H1 (cell line): Measurements from ENCODE around the gene C5AR2. TPM values are rescaled to one million over a fixed set of nuclear protein-coding genes. Genes with fewer than 3 reads are reported as not detected.

ENCODE experiments used
- CTCF ChIA-PET: fragments of 300-600 bp; sonication (Branson Sonifier 250); formaldehyde crosslinking; loops from one replicate; lab custom pipeline; 2021; ENCODE audit not compliant: partially characterized antibody; lab: Charles Lee
- POLR2A ChIA-PET: fragments of 300-600 bp; sonication (Branson Sonifier 250); formaldehyde crosslinking; loops from one replicate; lab custom pipeline; 2021; ENCODE audit warnings: inconsistent platforms; ENCODE audit not compliant: partially characterized antibody; lab: Charles Lee
- DNase-seq, 2 experiments: peaks; one replicate each; pipeline versions ENCODE4 v3.0.0 to v3.0.0-alpha.2; 2010 to 2022; ENCODE audit warnings: low spot score in 2 of 2, low read depth in 1 of 2, mixed read lengths in 1 of 2
- FAIRE-seq: peaks from 2 replicates; lab custom pipeline; 2011; peaks lifted over from hg19 to GRCh38; lab: Jason Lieb, UNC
- H2AFZ ChIP-seq: 2 replicates; pipeline ENCODE4 v1.8.1; 2012; ENCODE audit warnings: low read length, inconsistent platforms
- H2AK5ac ChIP-seq: 2 replicates; pipeline ENCODE4 v1.6.1; 2013; ENCODE audit warnings: low read depth, low read length
- H2BK120ac ChIP-seq: replicated peaks from 2 replicates; pipeline ENCODE3; 2013; ENCODE audit warnings: low read depth, low read length, inconsistent platforms
- H2BK12ac ChIP-seq: 2 replicates; pipeline ENCODE4 v1.6.1; 2013; ENCODE audit warnings: low read depth, low read length
- H2BK15ac ChIP-seq: 2 replicates; pipeline ENCODE4 v1.6.1; 2013; ENCODE audit warnings: low read length
- H2BK20ac ChIP-seq: 2 replicates; pipeline ENCODE4 v1.6.1; 2013; ENCODE audit warnings: low read length
- H2BK5ac ChIP-seq: 2 replicates; pipeline ENCODE4 v1.6.1; 2013; ENCODE audit warnings: low read depth, low read length
- H3K14ac ChIP-seq: 2 replicates; pipeline ENCODE4 v1.6.1; 2013; ENCODE audit warnings: inconsistent platforms; ENCODE audit not compliant: insufficient read length
- H3K18ac ChIP-seq: 2 replicates; pipeline ENCODE4 v1.6.1; 2013; ENCODE audit warnings: low read length; ENCODE audit errors: extremely low read depth
- H3K23ac ChIP-seq: 2 replicates; pipeline ENCODE4 v1.6.1; 2013; ENCODE audit warnings: inconsistent platforms; ENCODE audit not compliant: insufficient read length
- H3K23me2 ChIP-seq: 2 replicates; pipeline ENCODE4 v1.6.1; 2013; ENCODE audit warnings: low read depth, low read length
- H3K27ac ChIP-seq: 2 replicates; pipeline ENCODE4 v1.6.1; 2011; ENCODE audit warnings: low read depth, low read length, inconsistent platforms
- H3K27me3 ChIP-seq, 4 experiments: replicated peaks in 1 of 4; 1 replicate in 1 of 4; 2 replicates in 3 of 4; pipeline versions ENCODE4 v1.6.1 to v1.8.1; 2011 to 2013; ENCODE audit warnings: low read length in 3 of 4, mild to moderate bottlenecking in 3 of 4, inconsistent platforms in 2 of 4, mixed read lengths in 2 of 4, moderate library complexity in 1 of 4; ENCODE audit not compliant: control insufficient read depth in 3 of 4, insufficient read depth in 3 of 4; ENCODE audit errors: extremely low read depth in 1 of 4
- H3K36me3 ChIP-seq, 4 experiments: 2 replicates each; pipeline versions ENCODE4 v1.6.1 to v1.8.1; 2011 to 2013; ENCODE audit warnings: mild to moderate bottlenecking in 4 of 4, low read length in 3 of 4, moderate library complexity in 2 of 4, control low read depth in 1 of 4, inconsistent platforms in 1 of 4; ENCODE audit not compliant: insufficient read depth in 4 of 4, control insufficient read depth in 2 of 4
- H3K4ac ChIP-seq: replicated peaks from 2 replicates; pipeline ENCODE3; 2013; ENCODE audit warnings: low read length, low read depth, mixed read lengths, inconsistent platforms; ENCODE audit not compliant: insufficient read length
- H3K4me1 ChIP-seq, 4 experiments: replicated peaks in 1 of 4; 1 replicate in 1 of 4; 2 replicates in 3 of 4; pipeline versions ENCODE4 v1.6.1 to v1.8.1; 2011 to 2013; ENCODE audit warnings: low read length in 3 of 4, inconsistent platforms in 2 of 4, mixed read lengths in 1 of 4; ENCODE audit not compliant: insufficient read depth in 4 of 4, control insufficient read depth in 3 of 4
- H3K4me2 ChIP-seq, 2 experiments: 2 replicates each; pipeline versions ENCODE4 v1.6.1 to v1.8.1; 2011 to 2013; ENCODE audit warnings: low read depth in 2 of 2, low read length in 2 of 2, control low read depth in 1 of 2, inconsistent platforms in 1 of 2, mild to moderate bottlenecking in 1 of 2; ENCODE audit not compliant: insufficient read depth in 1 of 2
- H3K4me3 ChIP-seq, 4 experiments: fragments of 200-600, 300-600 bp in 1 of 4; sonication (generic), shearing (Covaris generic), sonication (Bioruptor Twin) in 1 of 4; 2 replicates each; pipeline versions ENCODE4 v1.5.1 to v1.8.1; 2011 to 2016; ENCODE audit warnings: low read length in 4 of 4, low read depth in 3 of 4, control low read depth in 2 of 4, inconsistent platforms in 2 of 4, mild to moderate bottlenecking in 2 of 4, mixed read lengths in 1 of 4, moderate library complexity in 1 of 4; ENCODE audit not compliant: insufficient read depth in 2 of 4; ENCODE audit errors: extremely low read depth in 1 of 4
- H3K56ac ChIP-seq: replicated peaks from 2 replicates; pipeline ENCODE3; 2013; ENCODE audit warnings: low read depth, mild to moderate bottlenecking, mixed read lengths, low read length, inconsistent platforms; ENCODE audit not compliant: insufficient read length
- H3K79me1 ChIP-seq: 2 replicates; pipeline ENCODE4 v1.6.1; 2013; ENCODE audit warnings: low read depth, low read length, control low read depth
- H3K79me2 ChIP-seq, 2 experiments: 2 replicates each; pipeline versions ENCODE4 v1.6.1 to v1.8.1; 2012 to 2013; ENCODE audit warnings: low read length in 2 of 2, mild to moderate bottlenecking in 2 of 2, inconsistent platforms in 1 of 2; ENCODE audit not compliant: insufficient read depth in 2 of 2, control insufficient read depth in 1 of 2
- H3K9ac ChIP-seq, 4 experiments: replicated peaks in 1 of 4; 1 replicate in 1 of 4; 2 replicates in 3 of 4; pipeline versions ENCODE4 v1.6.1 to v1.8.1; 2011 to 2013; ENCODE audit warnings: low read depth in 3 of 4, low read length in 3 of 4, control low read depth in 2 of 4, mild to moderate bottlenecking in 2 of 4, moderate library complexity in 2 of 4, inconsistent platforms in 1 of 4; ENCODE audit errors: extremely low read depth in 1 of 4
- H3K9me3 ChIP-seq, 2 experiments: 2 replicates each; pipeline versions ENCODE4 v1.6.1 to v1.8.1; 2012 to 2013; ENCODE audit warnings: mild to moderate bottlenecking in 2 of 2, moderate library complexity in 2 of 2, control low read depth in 1 of 2, inconsistent platforms in 1 of 2, low read depth in 1 of 2, low read length in 1 of 2, mixed read lengths in 1 of 2; ENCODE audit not compliant: insufficient read depth in 2 of 2
- H4K20me1 ChIP-seq, 2 experiments: replicated peaks in 1 of 2; 2 replicates each; pipeline versions ENCODE3 to v1.8.1; 2011 to 2013; ENCODE audit warnings: inconsistent platforms in 2 of 2, low read length in 2 of 2, mild to moderate bottlenecking in 1 of 2; ENCODE audit not compliant: insufficient read depth in 2 of 2, control insufficient read depth in 1 of 2
- H4K5ac ChIP-seq: 2 replicates; pipeline ENCODE4 v1.6.1; 2013; ENCODE audit warnings: low read length, low read depth, mixed read lengths, inconsistent platforms; ENCODE audit not compliant: insufficient read length
- H4K8ac ChIP-seq: 2 replicates; pipeline ENCODE4 v1.8.0; 2013; ENCODE audit warnings: mild to moderate bottlenecking, moderate library complexity, low read length, inconsistent platforms; ENCODE audit not compliant: insufficient read depth; ENCODE audit errors: extremely low read depth
- H4K91ac ChIP-seq: replicated peaks from 2 replicates; pipeline ENCODE3; 2013; ENCODE audit warnings: low read length, mixed read lengths, inconsistent platforms; ENCODE audit not compliant: insufficient read length
- CHD1 ChIP-seq: IDR thresholded peaks from 2 replicates; pipeline ENCODE4 v1.6.1; 2012; ENCODE audit warnings: low read depth, low read length, improper control_type of control experiment
- RAD21 ChIP-seq, 2 experiments: IDR thresholded peaks in 1 of 2; conservative IDR thresholded peaks in 1 of 2; 2 replicates each; pipeline ENCODE4 v1.6.1; 2011; ENCODE audit warnings: low read depth in 2 of 2, low read length in 2 of 2, improper control_type of control experiment in 1 of 2, inconsistent platforms in 1 of 2, mild to moderate bottlenecking in 1 of 2, moderate library complexity in 1 of 2
- RXRA ChIP-seq: IDR thresholded peaks from 2 replicates; pipeline ENCODE4 v1.6.1; 2011; ENCODE audit warnings: low read depth, mild to moderate bottlenecking, low read length, moderate library complexity; ENCODE audit not compliant: insufficient read depth
- WGBS, 2 experiments: shearing (Covaris generic) in 1 of 2; methylation state at CpG; one replicate each; pipeline versions ENCODE4 v1.1.6 to v1.1.7; 2013 to 2015; ENCODE audit warnings: low lambda C conversion rate in 2 of 2, mixed read lengths in 2 of 2, inconsistent platforms in 1 of 2, low coverage in 1 of 2, missing lambda C conversion rate in 1 of 2; ENCODE audit not compliant: insufficient replicate concordance in 2 of 2, insufficient coverage in 1 of 2, insufficient read length in 1 of 2; ENCODE audit errors: extremely low coverage in 1 of 2, missing lambda C conversion rate in 1 of 2; 5-methylcytosine and 5-hydroxymethylcytosine counted together
- polyA plus RNA-seq, 7 experiments: library from polyadenylated mRNA; depleted of rRNA in 3 of 7; stranded (reverse) in 5 of 7; unstranded in 2 of 7; fragments of >200 nt in 5 of 7; fragments of 200-250 nt in 2 of 7; gene quantifications; 1 replicate in 5 of 7; 2 replicates in 1 of 7; 4 replicates in 1 of 7; pipeline versions ENCODE4 v1.2.1 to v1.2.3, GENCODE V29; 2011 to 2013; ENCODE audit warnings: missing spikeins in 2 of 7, mixed read lengths in 2 of 7
- total RNA-seq: library from RNA; stranded (reverse); fragmentation: NEBNext Ultra II Directional; extraction: Animal tissue kit (Norgen Biotek cat#: 25700); gene quantifications from 2 replicates; pipeline ENCODE4 v1.2.1, GENCODE V29; 2021

C5AR2 gene
- total and polyA plus RNA-seq, 2 of the 8 experiments (the other 6 are each of a cell fraction or from before 2014, with no cell fraction given) = 0.08 to 0.15 TPM

DNA sequence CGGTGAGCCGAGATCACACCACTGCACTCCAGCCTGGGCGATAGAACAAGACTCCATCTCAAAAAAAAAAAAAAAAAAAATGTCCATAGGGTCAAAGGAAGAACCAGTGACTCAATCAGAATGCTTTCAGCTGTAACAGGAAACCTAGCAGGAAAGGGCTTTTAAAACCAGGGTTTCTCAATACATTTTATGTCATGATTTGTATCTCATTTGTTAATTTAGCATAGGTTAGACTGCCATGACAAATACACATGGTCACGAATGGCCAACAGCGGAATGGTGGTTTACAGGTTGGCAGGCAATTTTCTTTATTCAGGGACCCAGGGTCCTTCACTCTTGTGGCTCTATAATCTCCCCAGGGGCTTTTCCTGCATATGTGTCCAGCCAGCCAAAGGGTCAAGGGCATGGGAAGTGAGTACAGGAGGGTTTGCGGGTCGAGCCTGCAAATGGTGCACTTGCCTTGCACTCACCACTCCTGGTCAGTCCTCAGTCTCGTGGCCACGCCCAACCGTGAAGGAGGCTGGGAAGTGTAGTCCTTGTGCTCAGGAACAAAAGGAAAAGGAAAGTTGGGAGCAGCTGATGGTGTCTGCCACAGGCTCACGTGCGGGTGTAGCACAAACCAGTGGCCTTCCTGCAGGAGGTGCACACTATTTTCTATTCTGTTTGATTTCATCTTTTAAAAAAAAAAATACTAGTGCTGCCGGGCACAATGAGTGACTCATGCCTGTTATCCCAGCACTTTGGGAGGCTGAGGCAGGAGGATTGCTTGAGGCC is 32.0 kb downstream of the C5AR2 start:
- Histone ChIP-seq H3K27me3 (no peaks in the 10 kb centered on the region), H2BK5ac (no peak overlapping the region), H3K18ac (no peak overlapping the region), H3K4me1 (no peaks in the 10 kb centered on the region), H2BK120ac (no peak overlapping the region), H2BK15ac (no peak overlapping the region), H3K27ac (no peak overlapping the region), H2AK5ac (no peak overlapping the region), H2BK20ac (no peak overlapping the region), H3K23me2 (no peaks in the 10 kb centered on the region), H4K5ac (no peak overlapping the region), H4K20me1 (peaks cover 3 to 9% of the 10 kb centered on the region in 2 experiments), H3K79me1 (no peaks in the 10 kb centered on the region; the same call in 1 of the 2 replicates), H3K14ac (no peak overlapping the region), H3K4me2 (no peak overlapping the region), H4K91ac (no peak overlapping the region), H4K8ac (no peak overlapping the region), H3K56ac (no peak overlapping the region), H3K36me3 (peaks cover 26 to 63% (median 48%) of the 10 kb centered on the region in 4 experiments), H3K23ac (no peak overlapping the region), H3K4me3 (no peak overlapping the region), H3K9ac (no peak overlapping the region), H2BK12ac (no peak overlapping the region), H3K9me3 (no peaks in the 10 kb centered on the region), H3K4ac (no peak overlapping the region), H2AFZ (no peak overlapping the region), H3K79me2 (no peaks in the 10 kb centered on the region)
- no peak for FAIRE-seq
- ChIA-PET CTCF (interaction anchor here (0.6 to 2.4 kb wide), 5 partner anchors 12 to 815 kb away, joined by 3 to 7 read pairs (median 3); no protein-coding TSS in a partner anchor), POLR2A (interaction anchor here (1.1 to 1.2 kb wide), 2 partner anchors 14 to 39 kb away, joined by 3 to 5 read pairs; no protein-coding TSS in a partner anchor)
- no peak for DNase-seq
- TF ChIP-seq RXRA (no peak), RAD21 (IDR thresholded peaks at IDR 0.05 in 1 of 2, conservative IDR thresholded peaks at IDR 0.05 in 1 of 2; ENCODE audit: low read depth in 2 of 2, low read length in 2 of 2) (no peak), CHD1 (no peak)
- 95% methylated on average over 10 of the region's 13 CpGs; no CpG with 5 or more reads in 1 of the 2 experiments for WGBS, 2 experiments
